Measurements from ENCODE around the gene OTOF.

GRCh38 chr2:26442301-26442700, 35.6 kb downstream of the OTOF start:
- TF ChIP-seq, protein P1, sequence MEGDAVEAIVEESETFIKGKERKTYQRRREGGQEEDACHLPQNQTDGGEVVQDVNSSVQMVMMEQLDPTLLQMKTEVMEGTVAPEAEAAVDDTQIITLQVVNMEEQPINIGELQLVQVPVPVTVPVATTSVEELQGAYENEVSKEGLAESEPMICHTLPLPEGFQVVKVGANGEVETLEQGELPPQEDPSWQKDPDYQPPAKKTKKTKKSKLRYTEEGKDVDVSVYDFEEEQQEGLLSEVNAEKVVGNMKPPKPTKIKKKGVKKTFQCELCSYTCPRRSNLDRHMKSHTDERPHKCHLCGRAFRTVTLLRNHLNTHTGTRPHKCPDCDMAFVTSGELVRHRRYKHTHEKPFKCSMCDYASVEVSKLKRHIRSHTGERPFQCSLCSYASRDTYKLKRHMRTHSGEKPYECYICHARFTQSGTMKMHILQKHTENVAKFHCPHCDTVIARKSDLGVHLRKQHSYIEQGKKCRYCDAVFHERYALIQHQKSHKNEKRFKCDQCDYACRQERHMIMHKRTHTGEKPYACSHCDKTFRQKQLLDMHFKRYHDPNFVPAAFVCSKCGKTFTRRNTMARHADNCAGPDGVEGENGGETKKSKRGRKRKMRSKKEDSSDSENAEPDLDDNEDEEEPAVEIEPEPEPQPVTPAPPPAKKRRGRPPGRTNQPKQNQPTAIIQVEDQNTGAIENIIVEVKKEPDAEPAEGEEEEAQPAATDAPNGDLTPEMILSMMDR (IDR thresholded peaks at IDR 0.05; ENCODE audit: low read length) = no peak
- no peak for TF ChIP-seq EZH2 (optimal IDR thresholded peaks at IDR 0.05; ENCODE audit: low read depth, low read length)

All from MM.1S (cell line).